Common myeloid progenitor, CD34-positive (primary cell): ENCODE results near the gene FAM236A. TPM values are rescaled to one million over a fixed set of nuclear protein-coding genes. Genes with fewer than 3 reads are reported as not detected.
"Not testable (repeated sequence)": the region's sequence is repeated elsewhere in the genome, so short reads cannot be mapped to it uniquely, and the experiment has no call there.

Experiments used
- CTCF ChIA-PET: fragments of 350-600 bp; sonication (Branson Sonifier 250); formaldehyde crosslinking; loops from one replicate; lab custom pipeline; 2021; ENCODE audit warnings: antibody characterized with exemption; lab: Charles Lee
- POLR2A ChIA-PET: fragments of 350-600 bp; sonication (Branson Sonifier 250); formaldehyde crosslinking; loops from one replicate; lab custom pipeline; 2021; ENCODE audit warnings: antibody characterized with exemption; lab: Charles Lee
- DNase-seq, 3 donors: peaks; one replicate each; pipeline versions ENCODE4 v3.0.0 to v3.0.0-alpha.2; 2013
- H3K27ac ChIP-seq, 2 experiments: 1 replicate in 1 of 2; 2 replicates in 1 of 2; pipeline ENCODE4 v1.7.0; 2013; ENCODE audit warnings: inconsistent platforms in 2 of 2, low read length in 2 of 2, mild to moderate bottlenecking in 2 of 2, low read depth in 1 of 2, moderate library complexity in 1 of 2; ENCODE audit not compliant: severe bottlenecking in 2 of 2, insufficient read depth in 1 of 2, poor library complexity in 1 of 2
- H3K27me3 ChIP-seq, 5 experiments: replicated peaks in 2 of 5; 1 replicate in 3 of 5; 2 replicates in 2 of 5; pipeline versions ENCODE4 v1.6.1 to v1.7.0; 2013; ENCODE audit warnings: low read length in 4 of 5, mild to moderate bottlenecking in 2 of 5, moderate library complexity in 2 of 5, inconsistent platforms in 1 of 5; ENCODE audit not compliant: insufficient read depth in 5 of 5, control insufficient read depth in 4 of 5
- H3K36me3 ChIP-seq, 4 experiments: 1 replicate in 2 of 4; 2 replicates in 2 of 4; pipeline versions ENCODE4 v1.6.1 to v1.7.0; 2013; ENCODE audit warnings: low read length in 3 of 4, control low read depth in 1 of 4, mild to moderate bottlenecking in 1 of 4; ENCODE audit not compliant: control insufficient read depth in 4 of 4, insufficient read depth in 4 of 4
- H3K4me1 ChIP-seq, 4 experiments: 1 replicate in 3 of 4; 2 replicates in 1 of 4; pipeline versions ENCODE4 v1.6.1 to v1.7.1; 2013; ENCODE audit warnings: low read length in 3 of 4, mild to moderate bottlenecking in 3 of 4, control low read depth in 1 of 4, inconsistent platforms in 1 of 4, moderate library complexity in 1 of 4; ENCODE audit not compliant: control insufficient read depth in 4 of 4, insufficient read depth in 4 of 4; ENCODE audit errors: control extremely low read depth in 1 of 4
- H3K4me3 ChIP-seq, 7 experiments: 1 replicate in 4 of 7; 2 replicates in 3 of 7; pipeline versions ENCODE4 v1.5.1 to v1.7.0; 2013; ENCODE audit warnings: mild to moderate bottlenecking in 7 of 7, low read length in 6 of 7, moderate library complexity in 6 of 7, inconsistent platforms in 2 of 7, low read depth in 2 of 7, control low read depth in 1 of 7; ENCODE audit not compliant: insufficient read depth in 4 of 7, control insufficient read depth in 1 of 7; ENCODE audit errors: extremely low read depth in 1 of 7
- H3K9me3 ChIP-seq, 5 experiments: 1 replicate in 4 of 5; 2 replicates in 1 of 5; pipeline versions ENCODE4 v1.6.1 to v1.7.1; 2013; ENCODE audit warnings: low read length in 4 of 5, mild to moderate bottlenecking in 2 of 5, inconsistent platforms in 1 of 5, low read depth in 1 of 5, moderate library complexity in 1 of 5; ENCODE audit not compliant: control insufficient read depth in 4 of 5, insufficient read depth in 2 of 5; ENCODE audit errors: control extremely low read depth in 1 of 5
- WGBS: methylation state at CpG from one replicate; pipeline ENCODE4 v1.1.5; 2013; ENCODE audit not compliant: insufficient coverage; 5-methylcytosine and 5-hydroxymethylcytosine counted together
- polyA plus RNA-seq: library from polyadenylated mRNA; unstranded; fragments of 120-200 nt; gene quantifications from one replicate; pipeline ENCODE4 v1.2.1, GENCODE V29; 2013

Gene FAM236A
- not detected for polyA plus RNA-seq

- POLR2A ChIA-PET, H3K4me3 ChIP-seq, H3K9me3 ChIP-seq, H3K27me3 ChIP-seq, H3K4me1 ChIP-seq, DNase-seq, CTCF ChIA-PET, H3K27ac ChIP-seq, H3K36me3 ChIP-seq: not testable (repeated sequence)
- WGBS = no CpG with 5 or more reads among the region's 15 CpGs
Measured at GRCh38 chrX:72937906-72938305, at the start of gene FAM236A. Gene FAM236A, plus strand, starts transcription at chrX:72938206. Its CDS starts 57 bp downstream, at chrX:72938263.

GRCh38 chrX:72889740-72890139 lies 48.3 kb upstream of the FAM236A start:
- H3K4me1 ChIP-seq, H3K9me3 ChIP-seq, H3K36me3 ChIP-seq, POLR2A ChIA-PET, DNase-seq, H3K27ac ChIP-seq, H3K27me3 ChIP-seq, H3K4me3 ChIP-seq, CTCF ChIA-PET: not testable (repeated sequence)
- WGBS = no CpG with 5 or more reads among the region's 14 CpGs

GRCh38 chrX:72912315-72912714 lies 25.7 kb upstream of the FAM236A start, which contains the start of gene FAM236C:
Gene FAM236C, plus strand, starts transcription at chrX:72912615. Its CDS starts 100 bp downstream, at chrX:72912715.
- H3K9me3 ChIP-seq, POLR2A ChIA-PET, CTCF ChIA-PET, H3K27me3 ChIP-seq, H3K4me1 ChIP-seq, H3K4me3 ChIP-seq, H3K27ac ChIP-seq, H3K36me3 ChIP-seq, DNase-seq: not testable (repeated sequence)
- WGBS = no CpG with 5 or more reads among the region's 13 CpGs

GRCh38 chrX:72916096-72916495 lies 21.9 kb upstream of the FAM236A start:
- H3K4me3 ChIP-seq, H3K4me1 ChIP-seq, DNase-seq, H3K9me3 ChIP-seq, H3K27ac ChIP-seq, H3K36me3 ChIP-seq, CTCF ChIA-PET, POLR2A ChIA-PET, H3K27me3 ChIP-seq: not testable (repeated sequence)
- 74% methylated on average over 2 of the region's 5 CpGs for WGBS

GRCh38 chrX:72932283-72932682 lies 5.7 kb upstream of the FAM236A start:
- H3K4me1 ChIP-seq, H3K27me3 ChIP-seq, H3K27ac ChIP-seq, H3K36me3 ChIP-seq, DNase-seq, POLR2A ChIA-PET, H3K9me3 ChIP-seq, H3K4me3 ChIP-seq, CTCF ChIA-PET: not testable (repeated sequence)
- WGBS = no CpG with 5 or more reads among the region's 1 CpG

- H3K4me3 ChIP-seq, H3K4me1 ChIP-seq, H3K36me3 ChIP-seq, POLR2A ChIA-PET, DNase-seq, H3K9me3 ChIP-seq, H3K27ac ChIP-seq, H3K27me3 ChIP-seq, CTCF ChIA-PET: not testable (repeated sequence)
- WGBS = no CpG with 5 or more reads among the region's 7 CpGs
Measured at GRCh38 chrX:72936455-72936854, 1.6 kb upstream of the FAM236A start.

- no CpG with 5 or more reads among the region's 8 CpGs for WGBS
- DNase-seq, H3K4me1 ChIP-seq, CTCF ChIA-PET, H3K27ac ChIP-seq, H3K27me3 ChIP-seq, H3K36me3 ChIP-seq, H3K4me3 ChIP-seq, H3K9me3 ChIP-seq, POLR2A ChIA-PET: not testable (repeated sequence)
Measured at GRCh38 chrX:72936882-72937455, 1.0 kb upstream of the FAM236A start.
